Activated naive CD4-positive, alpha-beta T cell (primary cell): ENCODE data around the gene PPP2R5C.

Source experiments
- DNase-seq, 4 experiments: peaks; one replicate each; lab custom pipeline; 2025; lab: John Stamatoyannopoulos, UW

PPP2R5C gene

GRCh38 chr14:101755591-101756324 is 5.8 kb upstream of the PPP2R5C start:
- no peak for DNase-seq

DNA sequence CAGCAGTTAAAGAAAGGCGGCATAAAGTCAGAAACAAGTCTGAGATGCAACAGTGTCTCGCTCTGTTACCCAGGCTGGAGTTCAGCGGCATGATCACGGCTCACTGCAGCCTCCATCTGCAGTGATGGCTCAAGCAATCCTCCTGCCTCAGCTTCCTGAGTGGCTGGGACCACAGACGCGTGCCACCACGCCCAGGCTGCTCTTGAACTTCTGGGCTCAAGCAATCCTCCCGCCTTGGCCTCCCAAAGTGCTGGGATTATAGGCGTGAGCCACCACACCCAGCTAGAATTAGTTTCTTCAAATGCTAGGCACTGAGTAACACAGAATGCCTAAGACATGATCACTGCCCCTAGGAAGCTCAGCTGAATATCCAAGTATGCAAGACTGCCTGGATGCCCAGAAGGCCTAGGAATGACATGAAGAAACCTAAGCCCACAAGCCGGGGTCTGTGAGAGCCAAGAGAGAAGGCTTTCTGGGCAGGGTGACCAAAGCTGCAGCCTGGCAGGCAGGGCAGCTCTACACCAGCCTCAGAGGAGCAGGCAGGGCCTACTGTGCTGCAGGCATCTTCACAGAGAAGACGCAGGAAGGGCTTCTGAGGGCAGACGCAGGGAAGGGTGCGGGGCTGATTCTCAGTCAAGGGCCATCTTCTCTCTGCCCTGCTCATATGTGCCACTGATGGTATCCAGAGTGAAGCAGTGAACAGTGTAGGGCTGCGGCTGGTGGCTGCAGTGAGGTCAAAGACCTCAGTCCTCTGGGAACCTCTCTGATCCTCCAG is 4.3 kb upstream of the PPP2R5C start:
- DNase-seq = no peak

GRCh38 chr14:101757839-101758211 is 3.7 kb upstream of the PPP2R5C start:
- no peak for DNase-seq

- no peak for DNase-seq
Measured at GRCh38 chr14:101758913-101759593, 2.5 kb upstream of the PPP2R5C start.

DNA sequence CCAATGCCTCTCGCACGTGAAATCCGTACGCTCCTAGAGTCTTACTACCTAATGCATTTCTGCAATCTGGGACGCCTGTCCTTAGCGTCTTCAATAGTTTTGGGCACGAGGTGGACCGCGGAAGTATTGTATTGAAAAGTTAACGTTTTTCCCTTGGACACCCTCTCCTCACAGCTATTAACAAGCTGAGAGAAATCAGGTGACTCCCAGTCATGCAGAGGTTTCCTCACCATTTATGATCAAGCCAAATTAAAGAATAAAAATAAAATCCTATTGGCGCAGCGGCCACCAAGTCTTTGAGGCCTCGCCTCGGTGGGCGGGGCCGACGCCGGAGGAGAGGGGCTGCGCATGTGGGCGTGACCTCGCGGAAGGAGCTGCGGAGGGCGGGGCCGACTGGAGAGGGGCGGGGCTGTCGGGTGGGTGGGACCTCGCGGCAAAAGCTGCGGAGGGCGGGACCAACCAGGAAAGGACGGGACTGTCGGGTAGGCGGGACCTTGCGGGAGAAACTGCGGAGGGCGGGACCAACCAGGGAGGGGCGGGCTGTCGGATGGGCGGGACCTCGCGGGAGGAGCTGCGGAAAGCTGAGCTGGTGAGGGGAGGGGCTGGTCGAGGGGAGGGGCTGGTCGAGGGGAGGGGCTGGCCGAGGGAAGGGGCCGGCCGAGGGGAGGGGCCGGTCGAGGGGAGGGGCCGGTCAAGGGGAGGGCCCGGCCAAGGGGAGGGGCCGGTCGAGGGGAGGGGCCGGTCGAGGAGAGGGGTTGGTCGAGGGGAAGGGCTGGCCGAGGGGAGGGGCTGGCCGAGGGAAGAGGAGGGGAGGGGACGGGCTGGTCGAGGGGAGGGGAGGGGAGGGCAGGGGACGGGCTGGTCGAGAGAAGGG is 1.1 kb upstream of the PPP2R5C start:
- DNase-seq = peak; percentile 89 to 98 (median 95)

DNA sequence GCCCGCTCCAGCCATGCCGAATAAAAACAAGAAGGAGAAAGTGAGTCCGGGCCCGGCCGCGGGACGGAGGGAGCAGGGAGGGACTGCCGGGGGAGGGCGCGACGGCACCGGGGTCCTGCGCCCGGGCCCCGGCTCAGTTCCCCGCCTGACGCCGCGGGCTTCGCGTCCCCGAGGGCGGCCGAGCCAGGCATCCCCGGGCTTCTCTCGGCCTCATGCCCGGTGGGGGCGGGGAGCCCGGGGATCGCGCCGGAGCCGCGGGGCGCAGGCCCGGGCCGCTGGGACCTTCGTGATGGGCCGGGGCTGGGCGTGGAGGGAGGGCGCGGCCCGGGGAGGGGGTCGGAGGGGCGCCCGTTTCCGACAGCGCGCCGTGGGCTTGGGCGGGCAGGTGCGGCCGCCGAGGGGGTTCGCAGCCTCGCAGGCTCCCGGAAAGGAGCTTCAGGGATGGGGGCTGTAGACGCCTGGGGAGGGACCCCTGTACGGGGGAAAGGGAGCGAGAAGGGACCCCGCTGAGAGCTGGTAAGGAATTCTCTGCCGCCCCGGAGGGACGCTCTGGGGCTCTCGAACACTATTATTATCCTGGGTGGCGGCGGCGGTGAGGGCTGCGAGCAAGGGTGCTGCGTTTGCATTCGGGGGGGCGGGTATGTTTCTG is 496 bp downstream of the PPP2R5C start:
- peak in 1 of 4 experiments; percentile 43 for DNase-seq

DNA sequence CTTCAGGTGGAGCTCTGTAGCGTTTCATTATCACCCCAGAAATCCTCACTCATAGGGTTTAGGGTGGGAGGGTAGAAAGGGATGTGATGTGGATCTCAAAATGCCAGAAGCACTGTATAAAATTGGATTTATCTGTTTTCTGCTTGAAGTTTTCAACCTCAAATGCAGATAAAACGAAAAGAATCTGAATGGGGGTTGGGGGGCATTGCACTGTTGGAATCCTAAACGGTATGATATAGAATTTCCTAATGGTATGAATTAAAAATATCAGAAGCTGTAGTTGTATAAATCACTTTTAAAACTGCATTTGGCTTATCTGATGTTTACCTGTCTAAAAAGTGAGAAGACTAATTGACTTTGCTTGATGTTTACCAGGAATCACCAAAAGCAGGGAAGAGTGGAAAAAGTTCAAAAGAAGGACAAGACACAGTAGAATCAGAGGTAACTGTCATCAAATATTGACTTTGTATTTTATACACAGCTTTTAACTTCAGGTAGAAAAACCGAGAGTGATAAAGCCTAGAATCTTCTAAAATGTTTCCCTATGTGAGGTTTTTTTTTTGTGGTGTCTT is 1.1 kb downstream of the PPP2R5C start:
- no peak for DNase-seq

- DNase-seq = no peak
Measured at GRCh38 chr14:101763941-101764709, 2.6 kb downstream of the PPP2R5C start.

GRCh38 chr14:101767618-101768362 is 6.3 kb downstream of the PPP2R5C start:
- no peak for DNase-seq

DNA sequence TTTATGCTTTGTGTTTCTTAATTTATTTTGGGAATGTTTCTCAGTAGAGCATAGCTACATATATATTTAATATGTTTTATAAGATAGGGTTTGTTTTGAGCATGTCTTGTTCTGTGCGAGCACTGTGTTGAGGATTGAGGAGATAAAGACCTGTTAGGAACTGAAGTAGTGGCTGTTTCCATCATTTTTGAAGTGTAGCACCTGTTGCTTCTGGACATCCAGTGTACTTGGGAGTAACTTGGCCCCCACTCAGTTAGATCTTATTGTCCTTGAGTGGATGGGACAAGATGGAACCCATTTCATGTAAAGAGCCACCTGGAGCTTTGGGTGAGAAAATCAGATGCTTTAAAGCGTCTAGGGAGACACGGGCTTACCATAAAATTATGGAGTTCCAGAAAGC is 8.7 kb downstream of the PPP2R5C start:
- DNase-seq = no peak

DNA sequence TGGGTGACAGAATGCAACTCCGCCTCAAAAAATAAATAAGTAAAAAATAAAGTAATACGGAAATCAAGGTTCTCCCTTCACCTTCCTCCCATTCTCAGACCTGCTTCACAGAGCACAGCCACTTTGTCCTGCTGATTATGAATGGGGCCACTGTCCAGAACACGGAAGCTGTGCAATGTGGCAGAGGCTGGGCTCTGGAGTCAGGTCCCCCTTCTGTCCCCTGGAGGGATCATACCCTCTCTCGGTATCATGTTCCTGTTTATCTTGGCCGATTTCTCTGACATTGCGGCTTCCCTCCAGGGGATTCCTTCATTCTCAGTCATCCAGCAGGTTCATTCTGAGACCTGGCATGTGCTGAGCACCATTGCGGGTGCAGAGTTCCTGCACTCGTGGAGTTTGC is 11.3 kb downstream of the PPP2R5C start:
- no peak for DNase-seq

- no peak for DNase-seq
Measured at GRCh38 chr14:101773378-101773777, 11.9 kb downstream of the PPP2R5C start.

- no peak for DNase-seq
Measured at GRCh38 chr14:101774006-101774795, 12.7 kb downstream of the PPP2R5C start.

DNA sequence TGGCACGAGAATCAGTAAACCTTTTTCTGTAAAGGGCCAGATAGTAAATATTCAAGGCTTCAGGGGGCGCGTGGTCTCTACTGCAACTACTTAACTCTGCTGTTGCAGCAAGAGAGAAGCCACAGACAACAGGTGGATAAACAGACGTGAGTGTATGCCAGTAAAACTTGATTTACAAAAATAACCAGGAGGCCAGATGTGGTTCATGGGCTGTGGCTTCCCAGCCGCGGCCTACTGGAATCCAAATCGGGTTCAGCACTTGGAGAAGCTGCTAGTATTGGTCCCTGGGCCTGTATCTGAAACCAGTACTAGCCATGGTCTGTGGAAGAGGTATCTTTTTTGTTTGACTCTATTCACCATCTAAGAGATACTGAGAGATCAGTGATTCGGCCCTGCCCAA is 13.3 kb downstream of the PPP2R5C start:
- no peak for DNase-seq

GRCh38 chr14:101775826-101776225 is 14.3 kb downstream of the PPP2R5C start:
- no peak for DNase-seq

- no peak for DNase-seq
Measured at GRCh38 chr14:101776344-101776743, 14.8 kb downstream of the PPP2R5C start.

GRCh38 chr14:101780390-101780789 is 18.9 kb downstream of the PPP2R5C start:
- no peak for DNase-seq

DNA sequence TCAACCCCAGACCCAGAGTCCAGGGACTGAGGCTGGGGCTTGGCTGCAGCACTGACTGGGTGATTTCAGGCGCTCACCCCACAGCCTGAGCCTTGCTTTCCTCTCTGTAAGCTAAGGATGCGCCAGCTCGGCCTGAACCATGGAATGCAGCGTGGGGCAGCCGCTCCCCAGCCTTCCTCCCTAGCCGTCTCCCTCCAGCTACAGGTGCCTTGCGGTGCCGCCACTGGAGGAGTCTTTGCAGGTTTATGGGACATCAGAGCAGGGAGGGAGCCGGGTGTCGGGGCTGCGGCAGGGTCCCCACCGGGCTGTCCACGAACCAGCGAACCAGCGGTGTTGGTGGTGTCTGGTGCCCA is 19.4 kb downstream of the PPP2R5C start:
- no peak for DNase-seq
